HG02642 (cell line): ENCODE data around the gene C8B.

Experiments
- ATAC-seq: cut with Tn5 transposase; IDR thresholded peaks from one replicate; pipeline ENCODE4 v1.9.1; 2021; ENCODE audit warnings: mild to moderate bottlenecking; ENCODE audit not compliant: unreplicated experiment, poor library complexity

C8B gene

DNA sequence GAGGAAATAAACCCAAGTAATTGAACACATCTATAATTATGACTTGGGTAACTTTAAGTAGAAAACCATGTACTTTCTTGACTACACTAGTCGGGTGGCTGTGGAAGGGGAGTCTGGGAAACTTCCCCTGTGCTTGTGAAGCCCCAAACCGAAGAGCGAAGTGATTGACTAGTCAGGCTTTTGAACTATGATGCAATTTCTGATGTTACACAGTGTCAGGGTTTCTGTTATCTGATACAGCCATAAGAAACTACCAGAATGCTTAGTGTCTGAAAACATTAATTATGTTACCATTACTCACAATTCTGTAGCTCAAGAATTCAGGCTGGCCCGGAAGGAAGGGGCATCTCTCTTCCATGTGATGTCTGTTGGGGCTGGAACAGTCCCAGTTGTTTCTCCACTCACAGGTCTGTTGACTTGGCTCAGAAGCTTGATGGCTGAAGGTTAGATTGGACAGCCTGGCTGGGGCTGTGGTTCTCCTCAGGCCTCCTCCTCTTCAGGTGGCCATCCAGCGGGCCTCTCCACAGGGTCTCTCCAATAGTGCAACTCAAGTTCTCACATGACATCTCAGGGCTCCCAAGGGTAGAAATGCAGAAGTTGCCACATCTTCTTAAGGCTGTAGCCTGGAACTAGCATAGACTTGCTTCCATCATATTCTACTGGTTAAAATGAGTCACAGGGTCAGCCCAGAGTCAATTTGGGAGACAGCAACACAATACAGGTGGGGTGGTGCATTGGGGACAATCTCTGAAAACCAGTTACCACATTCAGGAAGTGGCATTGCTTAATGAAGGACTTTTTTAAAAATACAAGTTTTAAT is 8.3 kb upstream of the C8B start:
- no peak for ATAC-seq

- no peak for ATAC-seq
These were observed 7.2 kb upstream of the C8B start for GRCh38 chr1:56972976-56973375.

DNA sequence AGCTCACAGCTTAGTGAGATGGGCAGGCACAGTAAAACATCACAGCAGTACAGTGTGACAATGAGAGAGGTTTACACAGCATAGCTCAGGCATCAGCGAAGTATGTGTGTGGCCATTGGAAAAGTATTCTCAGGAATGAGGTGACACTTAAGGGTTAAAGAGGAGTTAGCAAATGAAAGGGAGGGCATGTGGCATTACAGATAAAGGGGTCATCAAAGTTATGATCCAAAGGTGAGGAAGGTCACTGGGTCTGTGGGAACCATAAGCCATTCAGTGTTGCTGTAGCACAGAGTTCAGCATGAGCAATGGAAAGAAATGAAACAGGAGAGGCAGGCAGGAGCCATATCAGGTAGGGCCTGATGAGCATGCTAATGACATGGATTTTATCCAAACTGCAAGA is 4.5 kb upstream of the C8B start:
- no peak for ATAC-seq

- no peak for ATAC-seq
These were observed 3.2 kb upstream of the C8B start for GRCh38 chr1:56968878-56969495.

DNA sequence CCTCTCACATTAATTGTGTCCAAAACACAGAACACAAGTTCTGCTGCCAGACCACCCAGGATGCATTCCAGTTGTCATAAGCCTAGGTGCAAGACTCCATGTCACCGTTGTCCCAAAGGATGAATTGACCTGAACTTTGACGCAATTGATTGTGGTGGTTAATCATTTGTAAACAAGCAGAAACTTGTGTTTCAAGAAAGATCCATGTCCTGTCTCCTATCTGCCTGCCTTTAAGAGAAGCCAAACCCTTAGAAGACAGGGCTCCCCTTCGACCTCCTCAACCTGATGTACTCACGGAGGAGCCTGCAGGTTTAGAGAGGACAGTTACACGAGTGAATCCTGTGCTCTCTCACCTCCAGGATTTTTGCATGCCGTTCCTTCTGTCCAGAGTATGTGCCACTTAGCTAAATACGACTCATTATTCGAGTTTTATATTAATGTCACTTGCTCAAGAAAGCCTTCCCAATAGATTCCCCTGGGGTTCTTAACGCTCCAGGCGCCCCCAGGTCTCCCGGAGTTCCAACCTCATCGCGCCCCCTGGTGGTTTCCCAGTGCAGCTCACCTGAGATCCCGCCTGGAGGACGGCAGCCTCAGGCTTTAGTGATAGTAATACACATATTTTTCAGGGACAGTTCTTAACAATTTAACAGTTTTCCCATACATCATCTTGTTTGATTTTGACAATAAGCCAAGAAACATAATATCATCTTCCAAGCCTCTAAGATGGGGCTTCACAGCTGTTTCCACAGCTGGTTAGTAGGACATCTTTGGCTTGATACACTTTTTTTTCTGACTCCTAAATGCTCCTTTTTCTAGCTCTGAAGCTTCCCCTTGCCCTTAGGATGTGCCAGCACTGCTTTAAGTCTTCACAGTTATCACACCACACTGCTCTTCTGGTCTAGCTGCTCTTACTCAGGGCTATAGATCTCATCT is 2.4 kb upstream of the C8B start:
- no peak for ATAC-seq

GRCh38 chr1:56967355-56967754 is 1.5 kb upstream of the C8B start:
- no peak for ATAC-seq

DNA sequence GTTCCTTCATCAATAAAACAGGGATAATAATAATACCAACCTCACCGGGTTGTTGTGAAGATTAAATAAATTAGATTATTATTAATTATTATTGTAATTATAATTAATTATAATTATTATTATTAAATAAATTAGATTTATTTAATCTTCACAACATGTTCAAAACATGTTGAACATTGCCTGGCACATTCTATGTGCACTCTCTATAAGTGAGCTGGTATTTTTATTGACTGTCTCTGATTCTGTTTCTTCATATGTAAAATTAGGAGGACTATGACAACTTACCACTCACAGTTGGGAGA is 834 bp upstream of the C8B start:
- ATAC-seq, result no peak

DNA sequence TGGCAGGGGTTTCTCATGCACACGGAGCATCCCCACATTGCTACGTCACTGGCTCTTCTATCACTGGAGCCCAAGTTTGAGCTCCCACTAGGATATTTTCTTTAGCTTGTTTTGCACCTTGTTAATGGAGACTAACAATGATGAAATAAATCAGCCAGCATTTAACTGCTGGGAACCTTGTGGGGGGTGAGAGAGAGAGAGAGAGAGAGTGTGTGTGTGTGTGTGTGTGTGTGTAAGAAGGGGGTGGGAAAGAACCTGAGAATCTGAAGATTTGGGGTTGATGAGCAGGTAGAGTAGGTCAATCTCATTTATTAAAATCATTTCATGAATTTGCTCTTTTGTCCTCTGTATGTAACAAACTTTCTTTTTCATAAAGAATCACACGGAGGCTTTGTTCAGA is 624 bp downstream of the C8B start:
- no peak for ATAC-seq

DNA sequence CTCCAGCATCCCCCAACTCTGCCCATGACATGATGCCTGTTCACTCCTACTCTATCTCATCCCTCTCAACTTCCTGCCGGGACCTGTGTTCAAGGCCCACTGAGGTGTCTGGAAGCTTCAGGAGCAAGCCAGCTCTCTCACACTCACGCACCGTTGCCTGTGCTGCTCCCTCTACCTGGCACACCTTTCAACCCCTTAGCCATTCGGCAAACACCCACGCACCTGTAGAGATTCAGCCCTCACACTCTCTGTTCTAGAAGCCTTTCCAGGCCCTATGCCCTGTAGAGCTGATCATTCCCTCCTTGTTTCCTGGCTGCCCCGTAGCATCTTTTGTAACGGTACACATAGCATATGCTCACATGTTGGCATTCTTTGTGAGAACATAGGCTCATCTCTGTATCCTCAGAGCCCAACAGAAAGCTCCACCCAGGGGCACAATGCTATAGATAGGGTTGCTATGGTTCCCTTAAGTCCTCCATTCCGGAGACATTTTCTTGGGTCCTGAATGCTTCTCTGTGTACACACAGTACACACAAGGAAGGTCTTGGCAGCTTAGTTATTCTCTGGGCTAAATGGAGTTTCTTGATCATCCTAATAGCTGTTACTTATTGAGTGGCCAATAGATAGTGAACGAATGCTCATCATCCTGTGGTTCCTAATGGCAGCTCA is 1.3 kb downstream of the C8B start:
- ATAC-seq, result no peak

DNA sequence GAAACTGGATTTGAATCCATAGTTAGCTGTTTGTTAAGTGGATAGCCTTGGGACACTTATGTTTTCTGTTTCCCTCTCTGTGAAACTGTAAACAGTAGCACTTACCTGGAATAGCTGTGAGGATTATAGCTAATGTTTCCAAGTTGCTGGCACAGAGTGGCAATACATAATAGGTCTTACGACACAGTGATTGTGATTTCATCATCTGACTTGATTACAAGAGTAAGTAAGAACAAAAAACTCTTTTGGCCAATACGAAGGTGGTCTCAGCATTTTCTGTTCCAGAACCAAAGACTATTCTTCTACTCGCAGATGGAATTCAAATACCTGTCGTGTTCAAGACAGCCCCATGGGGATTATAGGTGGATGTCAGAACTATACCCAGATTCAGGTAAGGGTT is 2.1 kb downstream of the C8B start:
- no peak for ATAC-seq

DNA sequence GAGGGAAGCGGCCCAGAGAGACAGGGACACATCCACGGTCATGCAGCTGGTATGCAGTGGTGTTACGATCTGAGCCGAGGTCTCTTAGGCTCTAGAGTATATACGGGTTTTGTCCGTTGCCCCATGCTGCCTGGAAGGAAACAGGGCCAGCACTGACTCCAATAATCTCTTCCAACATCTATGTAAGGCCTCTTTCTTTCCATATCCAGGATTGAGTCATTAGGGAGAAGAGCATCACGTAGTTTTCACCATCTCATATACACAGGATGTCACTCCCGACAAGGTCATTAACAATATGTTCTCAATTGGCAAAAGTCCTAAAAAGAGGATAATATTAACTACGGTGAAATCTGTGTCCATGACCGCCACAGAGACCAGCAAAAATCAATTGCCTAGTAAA is 4.4 kb downstream of the C8B start:
- no peak for ATAC-seq

DNA sequence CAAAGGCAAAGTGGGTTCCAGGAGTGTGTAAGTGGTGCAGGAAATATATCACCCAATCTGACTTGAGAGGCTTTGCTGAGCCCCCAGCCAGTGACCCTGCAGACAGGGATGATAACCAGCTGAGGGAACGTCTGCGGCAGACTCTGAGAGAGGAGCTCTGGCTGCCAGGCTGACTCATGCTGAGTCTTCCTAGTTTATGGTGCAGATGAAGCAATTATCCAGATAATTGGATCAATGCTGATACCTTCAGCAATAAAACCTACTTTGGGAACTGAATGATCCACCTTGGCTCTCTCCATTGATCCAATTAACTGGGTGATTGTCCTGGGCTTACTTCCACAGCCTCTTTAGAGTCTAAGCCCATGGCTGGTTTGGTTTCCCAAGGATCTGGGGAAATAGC is 7.3 kb downstream of the C8B start:
- ATAC-seq, result no peak

GRCh38 chr1:56957931-56958330 is 7.9 kb downstream of the C8B start:
- no peak for ATAC-seq

DNA sequence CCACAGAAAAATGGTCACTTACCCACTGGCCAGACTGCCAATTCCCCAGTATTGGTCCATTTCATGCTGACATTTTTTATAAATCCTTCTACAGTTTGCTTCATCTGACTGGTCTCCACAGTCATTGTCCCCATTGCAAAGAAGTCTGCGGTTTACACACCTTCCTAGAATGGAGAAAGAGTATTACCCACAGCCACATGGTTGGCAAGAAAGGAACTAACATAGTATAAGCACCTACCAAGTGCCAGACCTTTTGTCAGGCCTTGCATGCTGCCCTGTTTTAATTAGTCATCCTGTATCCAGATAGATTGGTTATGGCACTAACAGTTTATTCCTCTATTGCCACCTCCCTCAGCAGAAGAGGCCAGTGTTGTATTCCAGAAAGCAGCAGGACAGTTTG is 11.2 kb downstream of the C8B start:
- ATAC-seq, result no peak

- no peak for ATAC-seq
These were observed 12.4 kb downstream of the C8B start for GRCh38 chr1:56953386-56953785.

DNA sequence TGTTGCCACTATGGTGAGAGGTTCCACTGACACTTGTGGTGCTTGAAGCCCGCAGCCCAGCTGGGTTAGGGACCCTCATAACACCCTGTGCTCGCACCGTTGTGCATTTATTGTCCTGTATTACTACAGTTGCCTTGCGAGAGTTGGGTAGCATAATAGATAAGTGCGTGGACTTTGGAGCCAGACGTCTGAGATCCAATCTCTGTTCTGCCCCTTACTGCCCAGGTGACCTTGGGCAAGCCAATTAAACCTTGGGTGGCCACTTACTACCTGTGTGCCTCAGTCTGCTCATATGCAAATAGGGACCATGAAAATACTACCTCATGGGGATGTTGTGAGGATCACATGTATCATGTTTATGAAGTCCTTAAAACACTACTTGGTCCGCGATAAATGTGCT is 13.3 kb downstream of the C8B start:
- no peak for ATAC-seq

DNA sequence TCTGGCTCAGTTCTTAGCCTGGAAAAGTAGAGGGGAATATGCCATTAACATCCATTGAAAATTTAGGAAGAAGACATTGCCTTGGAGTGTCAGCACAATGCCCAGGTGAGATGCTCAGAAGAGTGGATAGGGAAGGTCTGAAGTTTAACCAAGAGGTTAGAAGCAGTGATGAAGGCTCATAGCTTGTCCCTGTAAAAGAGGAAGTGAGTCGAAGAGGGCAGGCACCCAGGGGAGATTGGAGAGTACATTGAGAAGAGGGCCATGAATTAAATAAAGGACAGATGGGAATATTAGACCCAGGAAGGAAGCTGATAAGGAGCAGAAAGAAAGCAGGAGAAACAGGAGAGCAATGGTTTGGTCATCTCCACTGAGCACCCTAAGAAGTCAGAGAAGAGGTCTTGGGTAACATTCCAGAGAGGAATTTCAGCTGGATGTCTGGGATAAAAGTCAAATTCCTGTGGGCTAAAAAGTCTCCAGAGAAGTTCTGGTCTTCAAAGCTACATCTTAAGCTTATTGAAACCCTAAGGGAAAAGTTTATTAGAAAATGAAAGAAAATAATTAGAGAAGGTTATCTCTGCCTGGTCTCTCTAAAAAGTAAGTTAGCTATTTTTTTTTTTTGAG is 17.3 kb downstream of the C8B start:
- no peak for ATAC-seq

DNA sequence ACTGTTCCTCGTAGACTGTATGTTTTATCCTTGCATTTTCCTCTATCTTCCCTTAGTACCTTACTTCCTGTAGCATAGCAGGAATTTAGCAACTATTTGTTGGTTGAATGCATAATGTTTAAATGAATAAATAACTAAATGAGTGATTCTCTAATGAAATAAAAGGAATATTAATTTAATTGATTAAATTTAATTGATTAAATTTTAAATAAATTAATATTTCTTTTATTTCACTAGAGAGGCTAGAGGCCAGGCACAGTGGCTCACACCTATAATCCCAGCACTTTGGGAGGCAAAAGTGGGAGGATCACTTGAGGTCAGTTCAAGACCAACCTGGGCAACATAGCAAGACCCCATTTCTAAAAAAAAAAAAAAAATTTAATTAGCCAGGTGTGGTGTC is 25.8 kb downstream of the C8B start:
- no peak for ATAC-seq

GRCh38 chr1:56939209-56939608 is 26.6 kb downstream of the C8B start:
- ATAC-seq, result no peak

DNA sequence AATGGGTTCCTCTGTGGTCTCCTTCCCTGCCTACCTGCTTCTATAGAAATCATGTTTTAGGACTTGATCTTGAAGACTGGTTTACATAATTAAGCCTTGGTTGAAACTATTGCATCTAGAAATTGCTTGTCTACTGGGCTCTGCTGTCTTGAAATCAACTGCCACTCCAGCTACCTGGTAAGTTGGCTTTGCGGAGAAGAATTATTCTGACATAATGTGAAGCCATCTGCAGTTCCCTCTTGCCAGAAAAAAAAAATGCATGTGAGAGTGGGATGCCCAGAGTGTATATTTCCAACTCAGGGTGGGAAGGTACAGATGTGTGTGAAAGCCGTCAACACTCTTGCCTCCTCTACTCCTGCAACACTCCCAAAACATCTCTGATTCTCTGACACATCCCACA is 27.2 kb downstream of the C8B start:
- ATAC-seq, result no peak
